Measurements from ENCODE around the gene NEGR1.

Gene NEGR1

GRCh38 chr1:71850515-71850914 lies 431.8 kb downstream of the NEGR1 start:
- DNase-seq (ENCODE audit: low read depth): no peak

- no peak for DNase-seq (ENCODE audit: low read depth)
Measured at GRCh38 chr1:71843012-71843411, 439.3 kb downstream of the NEGR1 start.

- DNase-seq (ENCODE audit: low read depth): no peak
Measured at GRCh38 chr1:71839876-71840275, 442.5 kb downstream of the NEGR1 start.

- no peak for DNase-seq (ENCODE audit: low read depth)
Measured at GRCh38 chr1:71836904-71837303, 445.4 kb downstream of the NEGR1 start.

GRCh38 chr1:71835442-71835813 lies 446.9 kb downstream of the NEGR1 start:
- no peak for DNase-seq (ENCODE audit: low read depth)

- DNase-seq (ENCODE audit: low read depth): no peak
Measured at GRCh38 chr1:71834601-71835441, 447.5 kb downstream of the NEGR1 start.

GRCh38 chr1:71831646-71832045 lies 450.7 kb downstream of the NEGR1 start:
- DNase-seq (ENCODE audit: low read depth): no peak

- no peak for DNase-seq (ENCODE audit: low read depth)
Measured at GRCh38 chr1:71829346-71829745, 453.0 kb downstream of the NEGR1 start.

GRCh38 chr1:71828431-71829012 lies 453.8 kb downstream of the NEGR1 start:
- DNase-seq (ENCODE audit: low read depth): no peak

- no peak for DNase-seq (ENCODE audit: low read depth)
Measured at GRCh38 chr1:71823708-71824305, 458.5 kb downstream of the NEGR1 start.

- DNase-seq (ENCODE audit: low read depth): no peak
Measured at GRCh38 chr1:71817028-71817427, 465.3 kb downstream of the NEGR1 start.

GRCh38 chr1:71809085-71809484 lies 473.3 kb downstream of the NEGR1 start:
- no peak for DNase-seq (ENCODE audit: low read depth)

GRCh38 chr1:71804140-71804539 lies 478.2 kb downstream of the NEGR1 start:
- no peak for DNase-seq (ENCODE audit: low read depth)

GRCh38 chr1:71796006-71796405 lies 486.3 kb downstream of the NEGR1 start:
- DNase-seq (ENCODE audit: low read depth): no peak

GRCh38 chr1:71792264-71792663 lies 490.1 kb downstream of the NEGR1 start:
- no peak for DNase-seq (ENCODE audit: low read depth)

- DNase-seq (ENCODE audit: low read depth): no peak
Measured at GRCh38 chr1:71788113-71788512, 494.2 kb downstream of the NEGR1 start.

- DNase-seq (ENCODE audit: low read depth): no peak
Measured at GRCh38 chr1:71787699-71788098, 494.6 kb downstream of the NEGR1 start.

GRCh38 chr1:71786218-71786617 lies 496.1 kb downstream of the NEGR1 start:
- DNase-seq (ENCODE audit: low read depth): no peak

GRCh38 chr1:71785450-71785849 lies 496.9 kb downstream of the NEGR1 start:
- DNase-seq (ENCODE audit: low read depth): no peak

GRCh38 chr1:71785000-71785399 lies 497.3 kb downstream of the NEGR1 start:
- no peak for DNase-seq (ENCODE audit: low read depth)

GRCh38 chr1:71784241-71784640 lies 498.1 kb downstream of the NEGR1 start:
- DNase-seq (ENCODE audit: low read depth): no peak

GRCh38 chr1:71783071-71783470 lies 499.3 kb downstream of the NEGR1 start:
- DNase-seq (ENCODE audit: low read depth): no peak

- no peak for DNase-seq (ENCODE audit: low read depth)
Measured at GRCh38 chr1:71781450-71781849, 500.9 kb downstream of the NEGR1 start.
